D341Med (cell line): ENCODE measurements around the gene SCAF1.

Experiments
- DNase-seq: peaks from one replicate; pipeline ENCODE4 v3.0.0; 2012; ENCODE audit warnings: low spot score

The SCAF1 gene

GRCh38 chr19:49665036-49665350 lies 23.0 kb downstream of the SCAF1 start:
- no peak for DNase-seq

- peak; percentile 95 for DNase-seq
Measured at GRCh38 chr19:49665351-49666119, 23.5 kb downstream of the SCAF1 start, which contains the start of the genes BCL2L12 and IRF3. BCL2L12 (plus strand) TSS chr19:49665933; CDS start chr19:49666693, 760 bp downstream. IRF3 (minus strand) TSS chr19:49665857; CDS start chr19:49664838, 1,019 bp downstream.

GRCh38 chr19:49666120-49666444 lies 24.1 kb downstream of the SCAF1 start:
- DNase-seq, result no peak

GRCh38 chr19:49667473-49667872 lies 25.5 kb downstream of the SCAF1 start:
- no peak for DNase-seq

- no peak for DNase-seq
Measured at GRCh38 chr19:49669516-49669915, 27.5 kb downstream of the SCAF1 start.

- DNase-seq, result peak; percentile 88
Measured at GRCh38 chr19:49672131-49672919, 30.3 kb downstream of the SCAF1 start.

GRCh38 chr19:49676136-49676783 lies 34.3 kb downstream of the SCAF1 start:
- DNase-seq, result peak; percentile 79

GRCh38 chr19:49676784-49677230 lies 34.8 kb downstream of the SCAF1 start:
- peak; percentile 90 for DNase-seq

GRCh38 chr19:49677231-49677900 lies 35.4 kb downstream of the SCAF1 start, which contains the start of gene PRMT1:
PRMT1 (plus strand) TSS chr19:49677271; CDS start chr19:49677281, 10 bp downstream.
- DNase-seq, result peak; percentile 67

GRCh38 chr19:49677901-49678674 lies 36.1 kb downstream of the SCAF1 start:
- peak; percentile 65 for DNase-seq

- DNase-seq, result peak; percentile 59
Measured at GRCh38 chr19:49678985-49679770, 37.2 kb downstream of the SCAF1 start.

GRCh38 chr19:49679771-49680413 lies 37.9 kb downstream of the SCAF1 start:
- no peak for DNase-seq

GRCh38 chr19:49680421-49681351 lies 38.7 kb downstream of the SCAF1 start:
- peak; percentile 96 for DNase-seq

- no peak for DNase-seq
Measured at GRCh38 chr19:49681830-49682229, 39.8 kb downstream of the SCAF1 start.

GRCh38 chr19:49682274-49682673 lies 40.3 kb downstream of the SCAF1 start:
- DNase-seq, result no peak

GRCh38 chr19:49683814-49684250 lies 41.8 kb downstream of the SCAF1 start:
- DNase-seq, result no peak

GRCh38 chr19:49684251-49684982 lies 42.4 kb downstream of the SCAF1 start:
- DNase-seq, result peak; percentile 68

GRCh38 chr19:49684983-49685553 lies 43.1 kb downstream of the SCAF1 start:
- no peak for DNase-seq
